Neuronal stem cell (in vitro differentiated cells): ENCODE data around the gene SPRTN.

Experiments used
- DNase-seq: peaks from one replicate; pipeline ENCODE4 v3.0.0-alpha.2; 2013; ENCODE audit warnings: low spot score
- H2AFZ ChIP-seq: one replicate; pipeline ENCODE4 v1.6.1; 2013; ENCODE audit warnings: mild to moderate bottlenecking, low read length, inconsistent platforms
- H2AK5ac ChIP-seq: 2 replicates; pipeline ENCODE4 v1.6.1; 2013; ENCODE audit warnings: low read depth, mild to moderate bottlenecking, inconsistent platforms, low read length, moderate library complexity, mixed read lengths
- H2BK120ac ChIP-seq: 2 replicates; pipeline ENCODE4 v1.6.1; 2013; ENCODE audit warnings: low read depth, mild to moderate bottlenecking, inconsistent platforms, low read length, moderate library complexity, mixed read lengths
- H2BK12ac ChIP-seq: one replicate; pipeline ENCODE4 v1.6.1; 2013; ENCODE audit warnings: low read length, inconsistent platforms
- H2BK15ac ChIP-seq: 2 replicates; pipeline ENCODE4 v1.6.1; 2013; ENCODE audit warnings: mild to moderate bottlenecking, low read length, inconsistent platforms, mixed read lengths
- H2BK5ac ChIP-seq: one replicate; pipeline ENCODE4 v1.6.1; 2013; ENCODE audit warnings: inconsistent platforms, mild to moderate bottlenecking, low read length, moderate library complexity
- H3K14ac ChIP-seq: one replicate; pipeline ENCODE4 v1.6.1; 2013; ENCODE audit warnings: low read length, inconsistent platforms
- H3K18ac ChIP-seq: 2 replicates; pipeline ENCODE4 v1.6.1; 2013; ENCODE audit warnings: low read length, inconsistent platforms
- H3K23ac ChIP-seq: 2 replicates; pipeline ENCODE4 v1.6.1; 2013; ENCODE audit warnings: low read depth, mild to moderate bottlenecking, mixed read lengths, low read length, inconsistent platforms; ENCODE audit not compliant: poor library complexity
- H3K27ac ChIP-seq: replicated peaks from 3 replicates; pipeline ENCODE4 v1.5.1; 2013; ENCODE audit warnings: low read length, inconsistent platforms
- H3K27me3 ChIP-seq, 3 experiments: 2 replicates each; pipeline ENCODE4 v1.6.1; 2013; ENCODE audit warnings: low read length in 3 of 3, mild to moderate bottlenecking in 2 of 3, inconsistent platforms in 1 of 3, low read depth in 1 of 3, mixed read lengths in 1 of 3, moderate library complexity in 1 of 3; ENCODE audit not compliant: control insufficient read depth in 3 of 3, insufficient read depth in 3 of 3
- H3K36me3 ChIP-seq, 2 donors: replicated peaks in 1 of 2; 2 replicates each; pipeline ENCODE4 v1.6.1; 2013; ENCODE audit warnings: low read length in 2 of 2; ENCODE audit not compliant: control insufficient read depth in 2 of 2, insufficient read depth in 2 of 2
- H3K4ac ChIP-seq: 2 replicates; pipeline ENCODE4 v1.6.1; 2013; ENCODE audit warnings: inconsistent platforms, mild to moderate bottlenecking, low read length, moderate library complexity
- H3K4me1 ChIP-seq, 2 donors: 1 replicate in 1 of 2; 2 replicates in 1 of 2; pipeline ENCODE4 v1.6.1; 2013; ENCODE audit warnings: low read length in 2 of 2, low read depth in 1 of 2; ENCODE audit not compliant: control insufficient read depth in 2 of 2, insufficient read depth in 1 of 2
- H3K4me2 ChIP-seq: one replicate; pipeline ENCODE4 v1.6.1; 2013; ENCODE audit warnings: mild to moderate bottlenecking, low read length, inconsistent platforms; ENCODE audit not compliant: insufficient read depth, poor library complexity, severe bottlenecking
- H3K4me3 ChIP-seq, 2 donors: 2 replicates each; pipeline ENCODE4 v1.5.1; 2013; ENCODE audit warnings: low read length in 2 of 2, mild to moderate bottlenecking in 2 of 2, inconsistent platforms in 1 of 2, moderate library complexity in 1 of 2
- H3K79me1 ChIP-seq: one replicate; pipeline ENCODE4 v1.6.1; 2013; ENCODE audit warnings: low read depth, mild to moderate bottlenecking, inconsistent platforms, low read length, moderate library complexity
- H3K9ac ChIP-seq: one replicate; pipeline ENCODE4 v1.6.1; 2013; ENCODE audit warnings: mild to moderate bottlenecking, low read depth, low read length, inconsistent platforms; ENCODE audit not compliant: poor library complexity
- H3K9me3 ChIP-seq, 2 donors: replicated peaks in 1 of 2; 2 replicates each; pipeline versions ENCODE3 to v1.6.1; 2013; ENCODE audit warnings: low read length in 2 of 2, mild to moderate bottlenecking in 2 of 2, inconsistent platforms in 1 of 2, low read depth in 1 of 2, mixed read lengths in 1 of 2, moderate library complexity in 1 of 2; ENCODE audit not compliant: control insufficient read depth in 2 of 2, insufficient read depth in 1 of 2
- H4K8ac ChIP-seq: one replicate; pipeline ENCODE4 v1.6.1; 2013; ENCODE audit warnings: low read depth, mild to moderate bottlenecking, inconsistent platforms, low read length, moderate library complexity
- H4K91ac ChIP-seq: one replicate; pipeline ENCODE4 v1.6.1; 2013; ENCODE audit warnings: low read length, low read depth, mild to moderate bottlenecking, inconsistent platforms; ENCODE audit not compliant: poor library complexity
- WGBS, 2 donors: extraction: QIAGEN DNeasy Blood & Tissue Kit; methylation state at CpG; one replicate each; pipeline ENCODE4 v1.1.7; 2013; ENCODE audit warnings: missing lambda C conversion rate in 2 of 2, mixed read lengths in 1 of 2; ENCODE audit not compliant: insufficient read length in 2 of 2, insufficient replicate concordance in 1 of 2; ENCODE audit errors: extremely low coverage in 2 of 2; 5-methylcytosine and 5-hydroxymethylcytosine counted together

Gene SPRTN

DNA sequence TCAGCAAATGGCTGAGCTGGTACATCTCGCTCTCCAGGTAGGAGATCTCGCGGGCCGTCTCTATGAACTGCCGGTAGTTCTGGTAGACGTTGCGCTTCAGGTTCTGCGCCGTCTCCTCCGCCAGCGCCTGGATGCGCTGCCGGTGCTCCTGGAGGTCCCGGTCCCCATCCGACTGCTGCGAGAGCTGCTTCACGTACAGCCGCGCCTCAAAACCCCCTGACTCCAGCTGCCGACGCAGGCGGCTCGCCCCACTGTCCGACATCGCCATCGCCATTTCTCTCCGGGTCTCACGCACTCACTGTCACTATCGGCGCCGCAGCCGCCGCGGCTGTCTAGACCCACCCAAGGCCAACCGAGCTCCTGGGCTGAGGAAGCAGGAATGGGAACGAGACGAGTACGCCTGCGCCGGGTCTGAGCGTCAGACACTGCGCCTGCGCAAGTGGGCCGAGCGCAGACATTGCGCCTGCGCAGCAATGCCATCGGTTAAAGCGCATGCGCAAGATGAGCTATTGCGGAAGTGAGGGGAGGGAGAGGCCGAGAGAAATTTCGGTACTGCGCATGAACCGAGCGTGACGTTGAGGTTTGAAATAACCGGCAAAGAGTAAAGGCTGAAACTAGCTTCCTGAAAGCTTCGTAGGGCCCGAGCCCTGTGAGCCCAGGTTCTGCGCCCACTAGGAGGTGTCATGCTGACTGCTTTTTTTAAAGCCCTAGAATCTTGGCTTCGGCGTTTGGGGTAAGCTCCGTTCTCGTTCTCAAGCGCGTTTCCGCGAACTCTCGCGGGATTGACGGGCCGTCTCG, 422 bp upstream of the SPRTN start, which contains the start of gene EXOC8:
EXOC8 (minus strand) TSS at position 381 of the 798 bp plus-strand sequence; CDS start at position 274, 107 bp downstream.
- WGBS, 2 donors: no CpG with 5 or more reads among the region's 74 CpGs
- H3K36me3 ChIP-seq: peaks cover 8 to 43% of the 10 kb centered on the region in 2 donors
- peaks cover 12% of the 10 kb centered on the region for H3K79me1 ChIP-seq
- peak within 1 kb of the TSS; percentile 26 for H3K14ac ChIP-seq
- H3K18ac ChIP-seq: peak within 1 kb of the TSS; percentile 97
- H3K27ac ChIP-seq: peak within 1 kb of the TSS; percentile 84
- H3K9me3 ChIP-seq: no peaks in the 10 kb centered on the region
- no peak within 1 kb of the TSS for H2BK12ac ChIP-seq
- H2AK5ac ChIP-seq: peak within 1 kb of the TSS; percentile 87
- H3K27me3 ChIP-seq: no peaks in the 10 kb centered on the region
- H3K4me2 ChIP-seq: peak within 1 kb of the TSS; percentile 91
- H3K23ac ChIP-seq: peak within 1 kb of the TSS; percentile 94
- no peak within 1 kb of the TSS for H3K4ac ChIP-seq
- peaks cover 21 to 23% of the 10 kb centered on the region in 2 donors for H3K4me1 ChIP-seq
- H4K8ac ChIP-seq: no peak within 1 kb of the TSS
- H2BK15ac ChIP-seq: no peak within 1 kb of the TSS
- peak within 1 kb of the TSS; percentile 95 for H2AFZ ChIP-seq
- H3K4me3 ChIP-seq: peak within 1 kb of the TSS; percentile 94 to 98
- H4K91ac ChIP-seq: no peak within 1 kb of the TSS
- H2BK5ac ChIP-seq: peak within 1 kb of the TSS; percentile 48
- peak within 1 kb of the TSS; percentile 74 for H2BK120ac ChIP-seq
- peak within 1 kb of the TSS; percentile 98 for H3K9ac ChIP-seq
- peak; percentile 99 for DNase-seq

DNA sequence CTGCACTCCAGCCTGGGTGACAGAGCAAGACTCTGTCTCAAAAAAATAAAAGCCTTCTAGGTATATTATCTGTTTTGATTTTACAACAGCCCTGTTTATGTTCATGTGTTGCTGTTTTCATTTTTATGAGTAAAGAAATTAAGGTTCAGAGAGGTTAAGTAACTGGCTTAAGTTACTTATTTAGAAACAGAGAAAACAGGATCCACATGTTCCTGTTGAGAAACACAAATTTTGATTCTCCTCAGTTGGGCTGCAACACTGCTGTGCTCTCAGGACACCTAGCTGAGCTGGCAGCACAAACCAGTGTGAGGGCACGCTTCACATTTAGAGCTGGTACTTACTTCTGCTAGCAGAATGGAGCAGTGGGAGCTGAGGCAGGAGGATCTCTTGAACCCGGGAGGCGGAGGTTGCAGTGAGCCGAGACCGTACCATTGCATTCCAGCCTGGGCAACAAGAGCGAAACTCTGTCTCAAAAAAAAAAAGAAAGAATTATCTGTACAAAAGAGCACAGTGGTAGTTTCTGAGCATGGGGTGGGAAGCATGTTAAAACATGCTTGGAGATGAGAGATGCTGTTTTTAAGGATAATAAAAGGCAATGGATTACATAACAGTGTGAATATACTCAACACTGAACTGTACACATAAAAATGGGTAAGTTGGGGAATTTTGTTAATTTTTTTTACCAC, 2.4 kb downstream of the SPRTN start:
- Histone ChIP-seq H3K27ac (no peak overlapping the region), H3K4me3 (no peak overlapping the region), H2AK5ac (no peak overlapping the region), H3K27me3 (no peaks in the 10 kb centered on the region), H2BK12ac (no peak overlapping the region), H4K91ac (no peak overlapping the region), H3K23ac (no peak overlapping the region), H4K8ac (no peak overlapping the region), H3K36me3 (peaks cover 9 to 52% of the 10 kb centered on the region in 2 donors), H3K79me1 (peaks cover 12% of the 10 kb centered on the region), H3K4me2 (no peak overlapping the region), H2BK120ac (no peak overlapping the region), H3K4me1 (peaks cover 19 to 22% of the 10 kb centered on the region in 2 donors), H3K18ac (no peak overlapping the region), H3K14ac (no peak overlapping the region), H2BK5ac (no peak overlapping the region), H3K4ac (no peak overlapping the region), H3K9me3 (no peaks in the 10 kb centered on the region), H3K9ac (no peak overlapping the region), H2BK15ac (no peak overlapping the region), H2AFZ (no peak overlapping the region)
- WGBS, 2 donors: no CpG with 5 or more reads among the region's 6 CpGs
- no peak for DNase-seq

DNA sequence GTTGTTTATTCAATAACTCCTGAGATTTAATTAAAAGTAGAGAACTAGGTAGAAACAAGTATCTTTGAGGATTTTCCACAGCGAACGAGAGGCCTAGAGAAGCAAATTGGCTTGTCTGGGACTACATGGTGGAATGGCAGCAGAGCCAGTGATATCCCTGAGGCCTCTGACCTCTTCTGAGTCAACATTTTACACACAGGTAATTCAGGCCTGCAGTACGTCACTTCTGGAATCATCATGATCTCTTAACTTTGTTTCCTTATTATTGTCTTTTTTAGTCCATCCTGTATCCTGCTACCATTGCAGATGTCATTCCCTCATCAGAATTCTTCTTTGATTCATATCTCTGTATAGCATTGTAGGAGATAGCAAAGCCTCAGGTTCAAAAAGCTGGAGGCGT, 9.9 kb downstream of the SPRTN start:
- no peak overlapping the region for H2BK120ac ChIP-seq
- H3K36me3 ChIP-seq: peaks cover 13 to 88% of the 10 kb centered on the region in 2 donors
- no peaks in the 10 kb centered on the region for H3K4me1 ChIP-seq

DNA sequence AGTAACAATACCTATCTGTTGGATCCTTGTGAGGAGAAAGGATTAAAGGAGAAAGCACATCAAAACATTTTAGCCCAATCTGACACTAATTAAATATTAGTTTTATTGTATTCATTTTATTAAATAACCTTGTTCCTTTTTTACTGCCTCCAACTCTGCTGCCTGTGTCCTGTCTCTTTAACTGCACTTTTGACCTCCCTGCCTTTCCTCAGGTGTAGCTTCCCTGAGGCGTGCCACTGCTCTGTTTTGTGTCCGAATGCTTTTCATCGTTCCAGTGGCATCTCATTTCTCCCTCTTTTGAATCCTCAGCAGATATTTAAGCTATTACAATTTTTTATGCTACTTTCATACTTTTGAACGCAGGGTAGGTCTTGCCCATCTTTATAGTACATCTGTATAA, 10.3 kb downstream of the SPRTN start:
- Histone ChIP-seq H3K9ac (no peak overlapping the region), H3K36me3 (peaks cover 13 to 88% of the 10 kb centered on the region in 2 donors), H2BK5ac (no peak overlapping the region), H2BK15ac (no peak overlapping the region), H3K4me1 (no peaks in the 10 kb centered on the region), H2AFZ (no peak overlapping the region), H3K27me3 (no peaks in the 10 kb centered on the region), H3K4ac (no peak overlapping the region), H3K18ac (no peak overlapping the region), H2AK5ac (no peak overlapping the region), H2BK120ac (no peak overlapping the region), H4K91ac (no peak overlapping the region), H3K4me2 (no peak overlapping the region), H3K9me3 (no peaks in the 10 kb centered on the region), H3K14ac (no peak overlapping the region), H4K8ac (no peak overlapping the region), H2BK12ac (no peak overlapping the region), H3K27ac (no peak overlapping the region), H3K23ac (no peak overlapping the region), H3K79me1 (no peaks in the 10 kb centered on the region), H3K4me3 (no peak overlapping the region)
- no CpG with 5 or more reads among the region's 4 CpGs for WGBS, 2 donors
- no peak for DNase-seq

More for the DNA sequence above, 9.9 kb downstream of the SPRTN start:
- H3K4ac ChIP-seq: no peak overlapping the region
- no peak overlapping the region for H3K23ac ChIP-seq
- H3K9ac ChIP-seq: no peak overlapping the region
- no peak overlapping the region for H3K4me2 ChIP-seq
- H2BK15ac ChIP-seq: no peak overlapping the region
- no peaks in the 10 kb centered on the region for H3K9me3 ChIP-seq
- no peak overlapping the region for H2AK5ac ChIP-seq
- H4K8ac ChIP-seq: no peak overlapping the region
- H2BK5ac ChIP-seq: no peak overlapping the region
- H3K18ac ChIP-seq: no peak overlapping the region
- no peak overlapping the region for H3K14ac ChIP-seq
- no peak overlapping the region for H2BK12ac ChIP-seq
- H3K4me3 ChIP-seq: no peak overlapping the region
- H3K27ac ChIP-seq: no peak overlapping the region
- H2AFZ ChIP-seq: no peak overlapping the region
- H3K79me1 ChIP-seq: no peaks in the 10 kb centered on the region
- no peaks in the 10 kb centered on the region for H3K27me3 ChIP-seq
- H4K91ac ChIP-seq: no peak overlapping the region
- DNase-seq: no peak
- WGBS, 2 donors: no CpG with 5 or more reads among the region's 4 CpGs
